Right forelimb (tissue), 1 donor: ENCODE data around the gene CFAP20DC.

Experiments used
- DNase-seq: peaks from one replicate; pipeline ENCODE4 v3.0.0-alpha.2; 2018

The CFAP20DC gene

GRCh38 chr3:58798312-58798711, 251.5 kb downstream of the CFAP20DC start:
- no peak for DNase-seq

DNA sequence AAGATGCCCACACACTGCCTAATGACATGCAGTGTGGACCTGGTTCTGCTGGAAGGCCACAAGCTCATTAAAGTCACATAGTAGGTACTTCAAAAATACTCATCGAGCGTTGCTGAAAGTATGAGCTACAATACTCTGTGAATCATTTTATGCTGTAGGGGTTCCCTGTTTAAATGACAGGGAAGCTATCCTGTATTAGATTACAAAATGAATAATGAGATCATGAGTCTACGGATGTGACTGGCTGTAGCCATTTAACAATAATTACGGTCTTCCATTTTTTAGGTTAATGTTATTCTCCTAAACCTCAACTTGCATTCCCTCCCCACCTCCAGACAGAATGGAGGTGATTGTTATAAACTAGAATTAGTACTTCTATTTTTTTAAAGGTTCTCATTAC, 255.1 kb downstream of the CFAP20DC start:
- no peak for DNase-seq

DNA sequence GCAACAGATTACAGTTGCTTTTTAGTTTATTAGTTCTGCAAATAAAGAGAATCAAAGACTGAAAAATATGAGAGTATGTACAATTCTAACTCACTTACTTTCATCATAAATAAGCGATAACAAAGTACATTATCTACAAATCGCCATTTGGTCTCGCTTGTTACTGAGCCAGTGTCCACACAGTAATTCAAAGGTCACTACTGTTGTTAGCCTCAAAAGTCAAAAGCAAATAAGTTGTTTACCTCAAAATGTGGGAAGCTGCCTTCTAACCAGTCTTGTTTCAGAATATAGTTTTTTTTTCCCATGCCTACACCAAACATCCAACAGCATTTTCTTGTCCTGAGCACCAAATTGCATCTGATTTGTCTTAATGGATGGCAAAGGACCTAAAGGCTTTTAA, 255.9 kb downstream of the CFAP20DC start:
- DNase-seq, result no peak

- no peak for DNase-seq
Observed at GRCh38 chr3:58792921-58793451, 256.8 kb downstream of the CFAP20DC start.

- DNase-seq, result no peak
Observed at GRCh38 chr3:58789385-58789784, 260.4 kb downstream of the CFAP20DC start.

GRCh38 chr3:58784888-58785287, 264.9 kb downstream of the CFAP20DC start:
- no peak for DNase-seq

DNA sequence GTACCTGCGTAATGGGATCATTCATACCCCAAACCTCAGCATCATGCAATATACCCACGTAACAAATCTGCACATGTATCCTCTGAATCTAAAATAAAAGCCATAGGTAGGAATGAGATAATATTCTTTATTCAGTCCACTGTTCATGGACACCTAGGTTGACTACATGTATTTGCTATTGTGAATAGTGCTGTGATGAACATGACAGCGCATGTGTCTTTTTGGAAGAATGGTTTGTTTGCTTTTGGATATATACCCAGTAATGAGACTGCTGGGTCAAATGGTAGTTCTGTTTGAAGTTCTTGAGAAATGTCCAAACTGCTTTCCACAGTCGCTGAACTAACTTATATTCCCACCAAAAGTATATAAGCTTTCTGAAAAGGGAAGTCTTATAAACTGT, 265.4 kb downstream of the CFAP20DC start:
- no peak for DNase-seq

GRCh38 chr3:58783845-58784244, 266.0 kb downstream of the CFAP20DC start:
- DNase-seq, result no peak

DNA sequence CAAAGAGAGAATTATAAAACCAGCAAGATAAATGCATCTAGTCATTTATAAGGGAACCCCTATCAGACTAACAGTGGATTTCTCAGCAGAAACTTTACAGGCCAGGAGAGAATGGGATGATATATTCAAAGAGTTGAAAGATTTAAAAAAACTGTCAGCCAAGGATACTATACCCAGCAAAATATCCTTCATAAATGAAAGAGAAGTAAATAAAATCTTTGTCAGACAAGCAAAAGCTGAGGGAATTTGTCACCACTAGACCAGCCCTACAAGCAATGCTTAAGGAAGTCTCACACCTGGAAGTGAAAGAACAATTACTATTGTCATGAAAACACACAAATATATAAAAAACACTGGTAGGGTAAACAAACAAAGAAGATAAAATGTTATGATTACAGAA, 269.9 kb downstream of the CFAP20DC start:
- no peak for DNase-seq

DNA sequence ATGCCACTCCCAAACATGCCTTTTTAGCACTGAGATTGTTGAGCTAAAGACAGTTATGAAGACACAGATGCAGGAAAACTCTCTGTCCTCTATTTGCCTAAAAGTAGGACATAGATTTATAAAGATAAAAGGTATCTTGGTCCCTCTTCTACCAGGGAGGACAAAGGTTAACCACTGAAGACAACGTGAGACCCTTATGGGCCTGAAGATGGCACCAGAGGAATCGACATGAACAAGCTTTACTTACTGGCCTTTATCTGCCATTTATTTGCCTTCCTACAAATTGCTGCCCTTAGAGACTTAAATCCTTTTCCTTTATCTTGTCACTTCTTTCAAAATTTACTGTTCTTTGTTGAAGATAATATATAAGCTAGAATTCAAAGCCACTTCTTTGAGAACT, 273.6 kb downstream of the CFAP20DC start:
- no peak for DNase-seq

- no peak for DNase-seq
Observed at GRCh38 chr3:58772462-58772861, 277.4 kb downstream of the CFAP20DC start.

GRCh38 chr3:58769065-58769464, 280.8 kb downstream of the CFAP20DC start:
- DNase-seq, result no peak

DNA sequence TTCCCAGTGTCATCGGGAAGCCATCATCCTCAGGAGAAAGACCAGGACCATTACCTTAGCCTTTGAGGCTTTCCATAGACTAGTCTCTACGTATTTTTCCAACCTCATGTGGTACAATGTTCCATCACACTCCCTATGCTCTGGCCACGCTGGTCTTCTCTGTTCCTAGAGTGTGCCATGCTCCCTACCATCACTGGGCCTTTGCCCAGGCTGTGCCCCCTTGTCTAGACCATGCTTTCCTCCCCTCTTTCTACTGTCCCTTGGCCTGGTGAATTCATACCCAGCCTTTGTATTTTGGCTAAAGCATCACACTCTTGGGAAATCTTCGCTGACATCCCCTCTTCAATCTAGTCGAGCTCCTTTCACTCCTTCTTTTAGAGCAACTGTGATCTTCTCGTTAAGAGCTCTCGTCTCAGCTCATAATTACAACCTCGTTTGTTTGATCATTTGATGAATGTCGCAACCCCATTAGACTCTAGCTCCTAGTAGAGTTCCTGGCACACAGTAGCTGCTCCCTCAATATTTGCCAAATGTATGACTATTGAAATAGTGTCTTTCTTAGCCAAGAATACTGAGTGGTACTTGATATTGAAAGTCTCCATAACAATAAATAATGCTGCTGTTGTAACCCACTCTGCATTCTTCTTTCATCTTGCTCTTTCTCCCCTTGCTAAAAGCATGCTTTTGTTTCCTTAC, 283.1 kb downstream of the CFAP20DC start:
- no peak for DNase-seq

DNA sequence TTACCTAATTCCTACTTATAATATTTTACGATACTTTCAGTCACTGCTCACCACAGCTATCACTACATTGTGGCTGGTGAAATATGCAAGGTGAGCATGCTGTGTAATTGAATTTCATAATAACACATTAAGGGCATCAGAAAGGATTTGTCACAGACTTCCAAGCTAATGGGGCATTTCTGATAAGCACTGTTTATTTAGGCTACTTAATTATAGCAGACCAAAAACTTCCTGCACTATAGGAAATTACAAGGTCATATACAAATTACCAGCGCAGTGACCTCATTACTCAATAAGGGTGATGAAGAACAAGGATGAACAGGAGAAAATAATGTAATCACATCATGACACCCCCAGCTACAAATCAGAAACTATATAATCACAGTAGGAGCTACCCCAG, 294.7 kb downstream of the CFAP20DC start:
- no peak for DNase-seq

- no peak for DNase-seq
Observed at GRCh38 chr3:58754074-58754473, 295.8 kb downstream of the CFAP20DC start.

- DNase-seq, result no peak
Observed at GRCh38 chr3:58751882-58752567, 297.8 kb downstream of the CFAP20DC start.

DNA sequence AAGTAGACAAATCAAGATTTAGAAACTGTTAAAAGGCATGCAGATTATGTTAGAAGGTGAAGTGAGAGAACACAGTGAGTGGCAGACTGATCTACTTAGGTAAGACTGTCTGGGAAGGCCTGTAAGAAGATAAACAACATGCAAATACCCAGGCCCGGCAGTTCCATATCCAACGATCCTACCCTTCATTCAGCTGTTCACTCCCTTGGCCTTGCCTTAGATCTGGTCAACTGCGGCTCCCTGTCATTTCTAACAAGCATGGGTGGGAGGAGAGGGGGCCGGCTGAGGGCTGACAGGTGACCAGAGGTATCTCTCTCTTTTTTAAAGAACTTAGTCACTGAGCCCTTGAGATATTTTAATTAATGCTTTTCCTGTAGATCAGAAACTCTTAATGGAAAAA, 298.6 kb downstream of the CFAP20DC start:
- DNase-seq, result no peak

- no peak for DNase-seq
Observed at GRCh38 chr3:58749948-58750347, 299.9 kb downstream of the CFAP20DC start.

GRCh38 chr3:58748024-58748423, 301.8 kb downstream of the CFAP20DC start:
- DNase-seq, result no peak

- no peak for DNase-seq
Observed at GRCh38 chr3:58746758-58747157, 303.1 kb downstream of the CFAP20DC start.

- no peak for DNase-seq
Observed at GRCh38 chr3:58743296-58743695, 306.5 kb downstream of the CFAP20DC start.

DNA sequence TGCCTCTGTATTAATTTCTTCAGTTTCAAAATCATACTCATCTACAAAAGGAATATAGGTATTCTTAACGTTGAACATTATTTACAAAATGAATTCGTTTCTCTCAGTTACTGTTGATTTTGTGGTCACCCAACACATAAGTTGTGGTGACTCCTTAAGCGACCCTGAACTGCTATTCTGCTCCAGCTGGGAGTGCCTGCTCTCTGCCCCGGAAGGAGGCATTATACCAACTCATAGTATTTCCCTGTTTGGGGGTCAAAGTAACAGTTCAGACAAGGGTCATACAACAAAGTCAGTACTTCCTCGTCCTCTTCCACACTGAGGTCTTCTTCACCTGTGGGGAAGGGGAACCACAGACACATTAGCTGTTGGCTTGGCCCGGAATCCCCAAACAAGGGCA, 307.6 kb downstream of the CFAP20DC start:
- no peak for DNase-seq

- DNase-seq, result no peak
Observed at GRCh38 chr3:58737644-58738043, 312.2 kb downstream of the CFAP20DC start.

DNA sequence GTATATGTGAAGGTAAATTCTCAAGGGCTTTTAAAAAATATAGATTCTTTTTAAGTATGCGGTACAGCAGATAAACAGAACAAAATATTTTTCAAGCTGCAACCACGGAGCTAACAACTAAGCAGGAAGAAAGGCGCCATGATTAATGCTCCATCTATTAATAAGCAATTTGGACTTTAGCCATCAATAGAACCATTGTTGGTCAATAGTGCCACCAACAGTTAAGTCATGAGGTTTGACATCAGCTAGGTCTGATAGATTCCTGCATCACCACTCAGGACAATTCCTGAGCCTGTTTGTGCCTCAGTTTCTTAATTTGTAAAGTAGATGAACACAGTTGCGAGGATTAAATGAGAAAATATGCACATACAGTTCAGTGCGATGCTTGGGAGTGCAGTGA, 318.2 kb downstream of the CFAP20DC start:
- no peak for DNase-seq

DNA sequence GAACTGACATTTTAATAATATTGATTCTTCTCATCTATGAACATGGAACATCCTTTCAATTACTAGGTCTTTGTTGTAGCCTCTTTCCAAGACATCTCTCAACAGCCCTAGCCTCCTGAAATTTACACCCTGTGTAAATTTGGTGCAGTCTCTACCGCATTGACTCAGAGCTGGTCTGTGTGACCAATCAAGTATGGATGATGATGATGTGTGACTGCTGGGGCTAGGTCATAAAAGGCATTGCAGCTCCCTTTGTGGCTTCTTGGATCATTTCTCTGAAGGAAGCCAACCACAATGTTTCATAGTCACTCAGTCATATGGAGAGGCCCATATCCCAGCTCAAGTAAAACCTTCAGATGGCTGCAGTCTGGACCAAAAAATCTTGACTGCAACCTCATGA, 321.1 kb downstream of the CFAP20DC start:
- no peak for DNase-seq
